ENCODE results near the gene MORC4.

Gene MORC4

DNA sequence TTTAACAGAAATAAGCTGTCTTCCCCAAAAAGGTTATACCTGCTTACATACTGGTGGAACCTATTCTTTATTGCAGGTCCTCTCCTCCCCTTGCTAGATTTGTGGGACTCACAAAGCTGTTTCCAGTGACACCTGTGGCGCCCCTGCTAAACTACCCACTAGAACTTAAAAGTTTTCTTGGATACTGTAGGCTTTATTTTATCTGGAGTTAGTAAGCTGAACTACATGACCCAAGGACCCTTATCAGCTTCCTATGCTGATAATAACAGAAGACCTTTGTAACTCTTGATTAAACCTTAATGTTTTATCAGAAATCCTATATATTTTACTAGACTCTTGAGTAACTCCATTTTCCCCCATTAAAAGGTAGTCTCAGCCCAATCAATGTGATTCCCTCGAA, 47.5 kb downstream of the MORC4 start:
- no peak for DNase-seq (ENCODE audit: low read depth in 3 of 3)

- DNase-seq (ENCODE audit: low read depth in 3 of 3), result no peak
Measured at GRCh38 chrX:106952089-106952488, 47.9 kb downstream of the MORC4 start.

DNA sequence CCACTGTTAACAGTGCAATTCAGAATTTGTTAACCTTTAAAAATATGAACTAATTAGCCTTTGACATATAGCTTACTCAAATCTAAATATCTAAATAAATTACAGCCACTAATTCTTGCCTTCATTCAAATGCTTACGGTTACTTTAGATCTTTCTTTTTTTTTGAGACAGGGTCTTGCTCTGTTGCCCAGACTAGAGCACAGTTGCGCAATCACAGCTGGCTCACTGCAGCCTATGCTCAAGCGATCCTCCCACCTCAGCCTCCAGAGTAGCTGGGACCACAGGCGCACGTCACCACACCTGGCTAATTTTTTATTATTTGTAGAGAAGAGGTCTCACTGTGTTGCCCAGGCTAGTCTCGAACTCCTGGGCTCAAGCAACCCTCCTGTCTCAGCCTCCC, 48.8 kb downstream of the MORC4 start:
- no peak for DNase-seq (ENCODE audit: low read depth in 3 of 3)

GRCh38 chrX:106950381-106950780, 49.6 kb downstream of the MORC4 start:
- DNase-seq (ENCODE audit: low read depth in 3 of 3), result no peak

- no peak for DNase-seq (ENCODE audit: low read depth in 3 of 3)
Measured at GRCh38 chrX:106949366-106949765, 50.6 kb downstream of the MORC4 start.

GRCh38 chrX:106948641-106949040, 51.4 kb downstream of the MORC4 start:
- no peak for DNase-seq (ENCODE audit: low read depth in 3 of 3)

DNA sequence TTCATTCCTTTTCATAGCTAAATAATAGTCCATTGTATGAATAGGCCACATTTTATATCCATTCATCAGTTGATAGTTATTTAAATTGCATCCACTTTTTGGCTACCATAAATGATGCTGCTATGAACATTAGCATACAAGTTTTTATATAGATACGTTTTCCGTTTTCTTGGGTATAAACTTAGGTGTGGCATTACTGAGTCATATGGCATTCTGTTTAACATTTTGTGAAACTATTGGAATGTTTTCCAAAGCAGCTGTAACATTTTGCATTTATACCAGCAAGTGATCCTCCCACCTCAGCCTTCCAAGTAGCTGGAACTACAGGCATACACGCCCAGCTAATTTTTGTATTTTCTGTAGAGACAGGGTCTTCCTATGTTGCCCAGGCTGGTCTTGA, 53.5 kb downstream of the MORC4 start:
- DNase-seq (ENCODE audit: low read depth in 3 of 3), result no peak

DNA sequence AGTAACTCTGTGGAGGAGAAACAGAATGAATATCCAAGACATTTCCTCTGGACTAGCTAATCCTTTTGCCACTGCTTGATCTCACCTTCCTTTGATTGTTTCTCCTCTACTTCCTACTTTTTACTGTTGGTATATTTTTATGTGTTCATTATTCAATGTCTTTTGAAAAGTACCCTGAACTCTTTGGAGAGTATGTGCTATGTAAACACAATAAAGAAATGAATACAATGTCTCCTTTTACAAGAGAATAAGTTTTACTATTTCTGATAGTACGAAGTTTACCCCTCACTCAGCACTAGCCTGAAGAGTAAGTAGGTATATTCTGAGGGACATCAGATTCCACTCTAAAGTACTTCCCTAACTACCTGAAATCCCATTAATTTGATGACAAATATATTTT, 59.9 kb downstream of the MORC4 start:
- no peak for DNase-seq (ENCODE audit: low read depth in 3 of 3)

DNA sequence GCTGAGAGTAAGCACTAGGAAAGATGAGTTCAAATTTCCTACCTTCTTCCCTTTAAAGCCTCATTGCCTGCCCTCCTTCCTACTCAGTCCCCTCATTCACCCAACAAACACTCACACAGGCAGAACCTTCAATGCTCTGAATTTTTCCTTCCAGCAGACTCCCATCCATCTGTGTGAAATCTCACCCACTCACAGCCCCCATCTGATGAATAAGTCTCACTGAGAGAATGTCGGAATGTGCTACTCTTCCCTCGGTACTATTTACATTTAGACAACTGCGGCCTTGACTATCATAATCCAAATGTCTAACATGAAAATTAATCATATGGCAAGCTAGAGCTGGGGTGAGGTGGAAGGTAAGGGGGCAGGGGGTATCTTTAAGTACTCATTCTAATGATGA, 60.4 kb downstream of the MORC4 start:
- DNase-seq (ENCODE audit: low read depth in 3 of 3), result no peak

DNA sequence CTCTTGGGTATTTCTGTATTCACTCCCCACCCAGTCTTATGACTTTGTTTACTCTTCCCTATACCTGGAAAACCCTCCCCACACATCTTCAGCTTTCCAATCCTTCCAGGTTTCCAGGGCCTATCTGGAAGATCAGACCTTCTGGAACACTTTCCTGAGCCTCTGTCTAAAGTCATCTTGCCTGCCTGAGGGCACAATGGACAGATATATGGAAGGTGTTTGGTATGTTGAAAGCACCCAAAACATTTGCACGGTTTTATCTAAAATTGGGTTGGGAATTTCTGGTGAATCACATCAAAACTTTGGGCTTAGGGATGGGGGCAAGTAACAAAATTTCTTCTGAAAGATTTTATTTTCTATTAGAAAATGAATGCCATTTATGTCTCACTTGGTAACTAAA, 63.8 kb downstream of the MORC4 start:
- DNase-seq (ENCODE audit: low read depth in 3 of 3), result no peak

DNA sequence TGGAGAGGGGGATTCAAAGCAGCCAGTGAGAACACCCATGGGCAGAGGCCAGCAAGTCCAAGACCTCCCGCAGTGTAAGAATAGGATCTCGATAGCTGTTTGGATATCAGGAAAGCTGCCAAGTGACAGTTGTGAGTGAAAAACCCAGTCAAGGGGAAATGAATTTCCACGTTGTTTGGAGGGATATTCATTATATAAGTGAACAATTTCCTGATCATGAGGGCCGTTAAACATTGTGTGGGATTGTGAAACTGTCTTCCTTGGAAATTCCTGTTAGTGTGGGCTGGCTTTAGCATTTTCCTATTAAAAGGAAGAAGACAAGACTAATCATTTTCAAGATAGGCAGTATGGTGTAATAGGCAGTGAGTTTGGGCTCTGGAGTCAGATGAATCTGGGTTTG, 64.8 kb downstream of the MORC4 start:
- DNase-seq (ENCODE audit: low read depth in 3 of 3), result no peak

DNA sequence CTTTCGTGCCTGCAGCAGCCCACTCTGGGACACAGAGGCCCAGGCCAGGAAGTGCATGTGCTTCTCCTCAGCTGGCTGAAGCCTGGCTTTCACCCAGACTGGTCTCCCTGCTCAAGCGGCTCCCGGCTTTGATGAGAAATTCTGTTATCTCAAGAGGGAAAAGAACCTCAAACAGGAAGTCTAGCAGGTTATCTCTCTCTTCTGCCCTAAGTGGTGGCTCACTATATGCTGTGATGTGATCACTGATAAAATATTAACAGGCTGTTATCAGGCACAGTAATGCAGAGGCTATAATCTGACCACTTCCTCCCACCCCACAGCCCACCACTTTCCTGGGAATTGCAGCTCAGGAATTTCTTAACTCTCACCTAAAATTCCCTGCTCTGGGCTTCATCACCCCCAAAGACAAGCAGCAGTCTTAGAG, 66.5 kb downstream of the MORC4 start:
- DNase-seq (ENCODE audit: low read depth in 3 of 3), result no peak

- no peak for DNase-seq (ENCODE audit: low read depth in 3 of 3)
Measured at GRCh38 chrX:106932960-106933537, 67.0 kb downstream of the MORC4 start.

GRCh38 chrX:106932492-106932923, 67.5 kb downstream of the MORC4 start:
- no peak for DNase-seq (ENCODE audit: low read depth in 3 of 3)

- DNase-seq (ENCODE audit: low read depth in 3 of 3), result no peak
Measured at GRCh38 chrX:106931831-106932491, 68.1 kb downstream of the MORC4 start.

DNA sequence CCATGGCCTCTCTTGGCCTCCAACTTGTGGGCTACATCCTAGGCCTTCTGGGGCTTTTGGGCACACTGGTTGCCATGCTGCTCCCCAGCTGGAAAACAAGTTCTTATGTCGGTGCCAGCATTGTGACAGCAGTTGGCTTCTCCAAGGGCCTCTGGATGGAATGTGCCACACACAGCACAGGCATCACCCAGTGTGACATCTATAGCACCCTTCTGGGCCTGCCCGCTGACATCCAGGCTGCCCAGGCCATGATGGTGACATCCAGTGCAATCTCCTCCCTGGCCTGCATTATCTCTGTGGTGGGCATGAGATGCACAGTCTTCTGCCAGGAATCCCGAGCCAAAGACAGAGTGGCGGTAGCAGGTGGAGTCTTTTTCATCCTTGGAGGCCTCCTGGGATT, 71.8 kb downstream of the MORC4 start:
- no peak for DNase-seq (ENCODE audit: low read depth in 3 of 3)

GRCh38 chrX:106927700-106928099, 72.3 kb downstream of the MORC4 start:
- no peak for DNase-seq (ENCODE audit: low read depth in 3 of 3)

DNA sequence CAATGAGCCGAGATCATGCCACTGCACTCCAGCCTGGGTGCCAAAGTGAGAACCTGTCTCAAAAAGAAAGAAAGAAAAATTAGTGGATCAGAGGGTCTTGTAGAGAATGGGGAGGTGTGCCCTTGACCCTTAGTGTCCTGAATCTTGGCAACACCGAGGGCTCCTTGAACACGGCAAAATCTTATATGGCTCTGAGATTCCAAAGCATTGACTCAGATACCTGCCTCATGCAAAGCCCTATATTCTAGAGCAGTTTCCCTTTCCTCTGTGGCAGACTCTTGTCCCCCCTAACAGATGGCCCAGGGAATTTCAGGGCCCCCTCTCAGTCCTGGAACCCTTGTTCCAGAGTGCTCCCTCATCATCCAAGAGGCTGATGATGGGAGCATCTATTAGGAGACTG, 73.0 kb downstream of the MORC4 start:
- no peak for DNase-seq (ENCODE audit: low read depth in 3 of 3)

DNA sequence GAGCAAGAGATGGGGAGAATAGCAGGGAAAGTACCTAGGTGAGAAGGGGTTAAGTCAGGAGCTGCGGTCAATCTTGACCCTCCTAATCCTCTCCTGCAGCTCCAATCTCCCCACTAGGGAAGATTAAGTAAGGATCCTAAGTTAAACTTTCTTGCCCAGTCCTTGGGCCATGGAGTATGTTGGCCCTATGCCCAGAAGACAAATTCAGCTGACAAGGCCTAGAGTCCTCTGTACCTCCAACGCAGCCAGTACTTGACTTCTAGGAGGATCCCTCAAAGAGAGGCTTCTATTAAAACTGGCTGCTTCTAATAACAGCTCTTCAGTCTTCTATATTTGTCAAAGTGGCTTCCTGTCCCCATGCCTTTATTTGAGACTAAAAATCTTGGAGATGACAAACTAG, 78.4 kb downstream of the MORC4 start:
- DNase-seq (ENCODE audit: low read depth in 3 of 3), result no peak

GRCh38 chrX:106919932-106920452, 80.0 kb downstream of the MORC4 start, which contains the start of gene CLDN2:
CLDN2 (plus strand) TSS chrX:106920402; CDS start chrX:106928229, 7,827 bp downstream.
- no peak for DNase-seq (ENCODE audit: low read depth in 3 of 3)

DNA sequence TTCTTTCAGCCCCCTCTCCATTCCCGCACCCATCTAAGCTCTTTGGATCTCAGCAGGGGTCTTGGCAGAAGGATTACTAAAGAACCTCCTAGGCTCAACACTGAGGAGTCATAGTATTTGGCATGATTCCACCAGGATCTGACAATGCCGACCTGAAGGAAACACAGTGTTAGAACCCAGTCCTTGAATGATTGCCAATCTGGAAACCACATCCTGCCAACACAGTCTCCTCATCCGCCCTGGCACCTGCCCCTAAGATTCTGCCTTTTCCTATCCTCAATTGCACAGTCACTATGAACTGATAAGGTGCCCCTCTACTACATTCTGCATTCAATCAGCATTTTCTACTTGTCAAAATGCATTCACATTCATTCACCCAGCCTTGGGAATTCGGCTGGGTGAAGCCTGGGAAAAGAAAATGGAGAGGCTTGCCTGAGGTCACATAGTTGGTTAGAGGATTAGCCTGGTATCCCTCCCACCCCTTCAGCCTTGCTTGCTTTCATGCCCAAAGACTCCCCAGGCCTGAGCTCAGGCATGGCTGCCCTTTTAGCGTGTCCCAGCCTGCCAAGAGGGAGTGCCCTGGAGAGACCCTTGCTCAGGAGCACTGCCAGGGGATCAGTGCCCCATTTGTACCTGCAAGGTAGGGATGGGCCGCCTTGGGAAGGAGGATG, 82.0 kb downstream of the MORC4 start:
- DNase-seq (ENCODE audit: low read depth in 3 of 3), result no peak

DNA sequence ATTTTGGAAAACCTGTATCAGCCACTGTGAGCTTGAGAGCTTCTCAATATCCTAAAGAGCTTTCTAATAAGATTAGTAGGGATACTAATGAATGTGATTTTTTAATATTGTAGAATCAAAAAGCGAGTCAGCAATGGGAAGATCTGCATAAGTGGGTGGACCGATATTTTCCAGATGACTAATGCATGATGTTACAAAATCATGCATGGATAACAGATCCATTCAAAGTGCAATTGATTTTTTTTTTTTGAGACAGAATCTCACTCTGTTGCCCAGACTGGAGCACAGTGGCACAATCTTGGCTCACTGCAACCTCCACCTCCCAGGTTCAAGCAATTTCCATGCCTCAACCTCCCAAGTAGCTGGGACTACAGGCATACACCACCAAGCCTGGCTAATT, 87.1 kb downstream of the MORC4 start:
- no peak for DNase-seq (ENCODE audit: low read depth in 3 of 3)

GRCh38 chrX:106906361-106906760, 93.7 kb downstream of the MORC4 start:
- DNase-seq (ENCODE audit: low read depth in 3 of 3), result no peak

Measured in stimulated activated CD4-positive, alpha-beta T cell treated with anti-CD3 and anti-CD28 coated beads, TNF-alpha, amount 100 ng/mL, for 4 hours (primary cell).